H1 (cell line): ENCODE results near the gene RBM47. TPM values are rescaled to one million over a fixed set of nuclear protein-coding genes. Genes with fewer than 3 reads are reported as not detected.

Source experiments
- ATF2 ChIP-seq: IDR thresholded peaks from 2 replicates; pipeline ENCODE4 v1.6.1; 2012; ENCODE audit warnings: low read length, inconsistent platforms
- CTBP2 ChIP-seq: IDR thresholded peaks from 2 replicates; pipeline ENCODE4 v1.7.0; 2011; ENCODE audit warnings: borderline replicate concordance, mild to moderate bottlenecking, moderate library complexity, mixed read lengths, low read length; ENCODE audit not compliant: insufficient read depth, insufficient read length
- HDAC6 ChIP-seq: IDR thresholded peaks from one replicate; pipeline ENCODE4 v1.7.1; 2012; ENCODE audit warnings: low read depth, mild to moderate bottlenecking, inconsistent platforms, low read length, moderate library complexity
- SIX5 ChIP-seq: IDR thresholded peaks from 2 replicates; pipeline ENCODE4 v1.6.1; 2011; ENCODE audit warnings: mild to moderate bottlenecking, low read depth, low read length
- SUZ12 ChIP-seq: fragments of 200-600 bp; sonication (generic); IDR thresholded peaks from 2 replicates; pipeline ENCODE4 v1.6.1; 2012; ENCODE audit warnings: mild to moderate bottlenecking, inconsistent platforms, low read length, moderate library complexity, mixed read lengths
- polyA plus RNA-seq, 7 experiments: library from polyadenylated mRNA; depleted of rRNA in 3 of 7; stranded (reverse) in 5 of 7; unstranded in 2 of 7; fragments of >200 nt in 5 of 7; fragments of 200-250 nt in 2 of 7; gene quantifications; 1 replicate in 5 of 7; 2 replicates in 1 of 7; 4 replicates in 1 of 7; pipeline versions ENCODE4 v1.2.1 to v1.2.3, GENCODE V29; 2011 to 2013; ENCODE audit warnings: missing spikeins in 2 of 7, mixed read lengths in 2 of 7
- total RNA-seq: library from RNA; stranded (reverse); fragmentation: NEBNext Ultra II Directional; extraction: Animal tissue kit (Norgen Biotek cat#: 25700); gene quantifications from 2 replicates; pipeline ENCODE4 v1.2.1, GENCODE V29; 2021

RBM47 gene
- total and polyA plus RNA-seq, 2 of the 8 experiments (the other 6 are each of a cell fraction or from before 2014, with no cell fraction given): 42.8 to 78.9 TPM

- TF ChIP-seq ATF2: no peak
- TF ChIP-seq HDAC6: no peak
- TF ChIP-seq SIX5: no peak
- no peak for TF ChIP-seq SUZ12
- no peak for TF ChIP-seq CTBP2
Observed at GRCh38 chr4:40587351-40587750, 42.3 kb downstream of the RBM47 start (continued).
